Measurements from ENCODE around the gene BCR. TPM values are rescaled to one million over a fixed set of nuclear protein-coding genes. Genes with fewer than 3 reads are reported as not detected.

Gene BCR
- total RNA-seq, 1 experiment from 2014 or later: 77.0 TPM

DNA sequence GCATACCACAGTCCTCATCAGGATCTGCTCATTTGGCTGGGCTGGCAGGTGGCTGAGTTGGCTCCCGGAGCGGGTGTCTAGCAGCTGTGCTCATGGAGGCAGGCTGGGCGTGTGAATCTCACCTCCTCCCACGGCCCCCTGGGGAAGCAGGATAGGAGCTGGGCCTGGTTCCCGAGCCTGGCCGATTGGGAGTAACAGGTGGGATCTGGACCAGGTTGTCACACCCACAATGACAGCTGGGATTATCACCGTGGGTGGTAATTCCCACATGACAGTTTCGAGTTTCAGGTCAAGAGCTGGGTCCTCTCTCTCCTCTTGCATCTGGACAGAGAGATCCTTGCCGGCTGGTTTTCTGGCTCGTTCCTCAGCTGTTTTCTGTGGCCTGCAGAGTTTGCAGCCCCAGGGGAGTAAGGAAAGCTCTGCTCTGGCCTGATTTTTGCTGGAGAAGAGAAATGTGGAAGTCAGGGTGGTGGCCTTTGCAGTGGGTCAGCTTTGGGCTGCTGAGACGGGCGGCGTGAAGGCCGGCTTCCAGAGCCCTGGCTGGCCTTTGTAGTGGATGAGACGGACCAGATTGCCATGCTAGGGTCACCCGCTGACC lies 57.0 kb downstream of the BCR start:
- H4K91ac ChIP-seq (ENCODE audit: insufficient read length, low read depth, low read length): no peak overlapping the region
- peak; percentile 61 for DNase-seq
- Mint-ChIP-seq H3K36me3 (ENCODE audit: insufficient read depth in 1 of 3, low read depth in 3 of 3) (peaks cover 29 to 37% (median 33%) of the 10 kb centered on the region in 3 experiments), H3K27me3 (ENCODE audit: low read depth) (no peaks in the 10 kb centered on the region), H3K27ac (peak overlapping the region; percentile 82 to 96 (median 94)), H3K4me3 (peak overlapping the region in 1 of 2 experiments; percentile 51; a peak in 3 of 5 replicates), H3K4me1 (peaks cover 71 to 73% of the 10 kb centered on the region in 2 experiments), H3K9me3 (peaks cover 0 to 2% of the 10 kb centered on the region in 2 experiments; a peak in 2 of 5 replicates)
- no peaks in the 10 kb centered on the region for H3K9me3 ChIP-seq (ENCODE audit: control insufficient read depth, low read depth, low read length)
- H2BK15ac ChIP-seq (ENCODE audit: low read depth, low read length): no peak overlapping the region
- no peak overlapping the region for H3K56ac ChIP-seq (ENCODE audit: insufficient read length, low read depth, low read length)
- WGBS (ENCODE audit: extremely low coverage, insufficient read length, low lambda C conversion rate): no CpG with 5 or more reads among the region's 16 CpGs
- H3K23ac ChIP-seq (ENCODE audit: insufficient read length, low read depth, low read length): no peak overlapping the region
- no peaks in the 10 kb centered on the region for H3K27me3 ChIP-seq (ENCODE audit: insufficient read depth, low read length)
- H4K20me1 ChIP-seq (ENCODE audit: control insufficient read depth, insufficient read depth, insufficient read length): no peaks in the 10 kb centered on the region
- H4K5ac ChIP-seq (ENCODE audit: insufficient read length, low read depth, low read length): no peak overlapping the region
- H3K14ac ChIP-seq (ENCODE audit: insufficient read depth, low read length): no peak overlapping the region
- no peak overlapping the region for H2BK120ac ChIP-seq (ENCODE audit: low read depth, low read length, poor library complexity, severe bottlenecking)
- H3K4me2 ChIP-seq (ENCODE audit: insufficient read depth, insufficient read length, low read length): no peak overlapping the region
- H2BK12ac ChIP-seq (ENCODE audit: insufficient read length, low read depth, low read length): no peak overlapping the region
- no peak overlapping the region for H3K9ac ChIP-seq (ENCODE audit: extremely low read depth, insufficient read length, low read length)
- H2AFZ ChIP-seq (ENCODE audit: low read length): no peak overlapping the region
- peaks cover 17% of the 10 kb centered on the region; the same call in 1 of the 2 replicates for H3K4me1 ChIP-seq (ENCODE audit: insufficient read depth, low read length)
- H3K23me2 ChIP-seq (ENCODE audit: insufficient read length, low read depth, low read length, poor library complexity, severe bottlenecking): no peaks in the 10 kb centered on the region
- H4K8ac ChIP-seq (replicated peaks; ENCODE audit: insufficient read length, low read depth, low read length): no peak overlapping the region
- H2BK20ac ChIP-seq (ENCODE audit: low read depth, low read length, poor library complexity, severe bottlenecking): no peak overlapping the region
- TF ChIP-seq, protein P1, sequence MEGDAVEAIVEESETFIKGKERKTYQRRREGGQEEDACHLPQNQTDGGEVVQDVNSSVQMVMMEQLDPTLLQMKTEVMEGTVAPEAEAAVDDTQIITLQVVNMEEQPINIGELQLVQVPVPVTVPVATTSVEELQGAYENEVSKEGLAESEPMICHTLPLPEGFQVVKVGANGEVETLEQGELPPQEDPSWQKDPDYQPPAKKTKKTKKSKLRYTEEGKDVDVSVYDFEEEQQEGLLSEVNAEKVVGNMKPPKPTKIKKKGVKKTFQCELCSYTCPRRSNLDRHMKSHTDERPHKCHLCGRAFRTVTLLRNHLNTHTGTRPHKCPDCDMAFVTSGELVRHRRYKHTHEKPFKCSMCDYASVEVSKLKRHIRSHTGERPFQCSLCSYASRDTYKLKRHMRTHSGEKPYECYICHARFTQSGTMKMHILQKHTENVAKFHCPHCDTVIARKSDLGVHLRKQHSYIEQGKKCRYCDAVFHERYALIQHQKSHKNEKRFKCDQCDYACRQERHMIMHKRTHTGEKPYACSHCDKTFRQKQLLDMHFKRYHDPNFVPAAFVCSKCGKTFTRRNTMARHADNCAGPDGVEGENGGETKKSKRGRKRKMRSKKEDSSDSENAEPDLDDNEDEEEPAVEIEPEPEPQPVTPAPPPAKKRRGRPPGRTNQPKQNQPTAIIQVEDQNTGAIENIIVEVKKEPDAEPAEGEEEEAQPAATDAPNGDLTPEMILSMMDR (conservative IDR thresholded peaks at IDR 0.05): no peak
- H3K27ac ChIP-seq (ENCODE audit: insufficient read length, low read depth, low read length): no peak overlapping the region
- no peak overlapping the region for H3K4ac ChIP-seq (ENCODE audit: low read depth, low read length)
- no peak overlapping the region for H3T11ph ChIP-seq (ENCODE audit: low read length)
- peaks cover 8% of the 10 kb centered on the region for H3K79me1 ChIP-seq (ENCODE audit: insufficient read depth, low read depth, low read length, poor library complexity, severe bottlenecking)
- no peak overlapping the region for H3K18ac ChIP-seq (ENCODE audit: insufficient read length, low read depth, low read length)
- no peak overlapping the region for H2BK5ac ChIP-seq (ENCODE audit: insufficient read length, low read length)
- peaks cover 34% of the 10 kb centered on the region; the same call in 1 of the 2 replicates for H3K79me2 ChIP-seq (ENCODE audit: insufficient read depth, low read length)
- H2AK5ac ChIP-seq (ENCODE audit: insufficient read length, low read length): no peak overlapping the region
